Muscle layer of duodenum (tissue), 2 donors: ENCODE data around the gene MANBA.
A peak's percentile ranks its signal among the peaks of the same experiment; 100 is the strongest.
"Not testable (repeated sequence)": the region's sequence is repeated elsewhere in the genome, so short reads cannot be mapped to it uniquely, and the experiment has no call there.

ENCODE experiments used
- H3K27ac ChIP-seq: one replicate; pipeline ENCODE4 v1.7.0; 2013; ENCODE audit warnings: mild to moderate bottlenecking, low read length
- H3K27me3 ChIP-seq: one replicate; pipeline ENCODE4 v1.7.0; 2013; ENCODE audit warnings: low read depth, mild to moderate bottlenecking, control low read depth, low read length
- H3K36me3 ChIP-seq, 2 donors: one replicate each; pipeline ENCODE4 v1.7.0; 2013; ENCODE audit warnings: low read length in 2 of 2, control low read depth in 1 of 2, mild to moderate bottlenecking in 1 of 2; ENCODE audit not compliant: insufficient read depth in 2 of 2, control insufficient read depth in 1 of 2
- H3K4me1 ChIP-seq, 2 donors: one replicate each; pipeline ENCODE4 v1.7.0; 2013; ENCODE audit warnings: low read length in 2 of 2, mild to moderate bottlenecking in 2 of 2, control low read depth in 1 of 2, moderate library complexity in 1 of 2; ENCODE audit not compliant: insufficient read depth in 2 of 2, control insufficient read depth in 1 of 2
- H3K4me3 ChIP-seq, 2 donors: one replicate each; pipeline ENCODE4 v1.7.0; 2013; ENCODE audit warnings: low read length in 2 of 2, low read depth in 1 of 2, mild to moderate bottlenecking in 1 of 2
- H3K9me3 ChIP-seq, 2 donors: one replicate each; pipeline ENCODE4 v1.7.0; 2013; ENCODE audit warnings: low read length in 2 of 2, control low read depth in 1 of 2, mild to moderate bottlenecking in 1 of 2; ENCODE audit not compliant: control insufficient read depth in 1 of 2
- donor health status: healthy.

MANBA gene

GRCh38 chr4:102632241-102633065, 128.3 kb downstream of the MANBA start:
- Histone ChIP-seq H3K27me3 (no peaks in the 10 kb centered on the region), H3K36me3 (peaks cover 13 to 27% of the 10 kb centered on the region in 2 donors), H3K4me3 (no peak overlapping the region), H3K27ac (no peak overlapping the region), H3K4me1 (no peaks in the 10 kb centered on the region), H3K9me3 (no peaks in the 10 kb centered on the region)

GRCh38 chr4:102631616-102632015, 129.2 kb downstream of the MANBA start:
- Histone ChIP-seq H3K36me3 (peaks cover 13 to 23% of the 10 kb centered on the region in 2 donors), H3K27ac (no peak overlapping the region)

DNA sequence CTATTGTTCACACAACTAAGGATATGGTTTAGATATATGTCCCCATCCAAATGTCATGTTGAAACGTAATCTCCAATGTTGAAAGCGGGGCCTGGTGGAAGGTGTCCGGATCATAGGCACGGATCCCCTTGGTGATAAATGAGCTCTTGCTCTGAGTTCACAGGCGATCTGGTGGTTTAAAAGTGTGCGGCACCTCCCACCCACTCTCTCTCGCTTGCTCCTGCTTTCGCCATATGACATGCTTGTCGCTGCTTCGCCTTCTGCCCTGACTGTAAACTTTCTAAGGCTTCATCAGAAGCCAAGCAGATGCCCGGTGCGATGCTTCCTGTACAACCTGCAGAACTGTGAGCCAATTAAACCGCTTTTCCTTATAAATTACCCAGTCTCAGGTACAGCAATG, 131.1 kb downstream of the MANBA start:
- H3K36me3 ChIP-seq: peaks cover 2 to 14% of the 10 kb centered on the region in 2 donors
- H3K27ac ChIP-seq: no peak overlapping the region
- no peaks in the 10 kb centered on the region for H3K27me3 ChIP-seq
- no peak overlapping the region for H3K4me3 ChIP-seq
- H3K4me1 ChIP-seq: no peaks in the 10 kb centered on the region
- no peaks in the 10 kb centered on the region for H3K9me3 ChIP-seq

More at GRCh38 chr4:102631616-102632015, 129.2 kb downstream of the MANBA start:
- Histone ChIP-seq H3K9me3 (no peaks in the 10 kb centered on the region), H3K4me1 (no peaks in the 10 kb centered on the region), H3K4me3 (no peak overlapping the region), H3K27me3 (no peaks in the 10 kb centered on the region)

- H3K27ac ChIP-seq: no peak overlapping the region
- no peaks in the 10 kb centered on the region for H3K4me1 ChIP-seq
- no peaks in the 10 kb centered on the region for H3K9me3 ChIP-seq
- peaks cover 0 to 6% of the 10 kb centered on the region in 2 donors for H3K36me3 ChIP-seq
- no peaks in the 10 kb centered on the region for H3K27me3 ChIP-seq
- H3K4me3 ChIP-seq: no peak overlapping the region
Measured at GRCh38 chr4:102627831-102628523, 132.8 kb downstream of the MANBA start.

DNA sequence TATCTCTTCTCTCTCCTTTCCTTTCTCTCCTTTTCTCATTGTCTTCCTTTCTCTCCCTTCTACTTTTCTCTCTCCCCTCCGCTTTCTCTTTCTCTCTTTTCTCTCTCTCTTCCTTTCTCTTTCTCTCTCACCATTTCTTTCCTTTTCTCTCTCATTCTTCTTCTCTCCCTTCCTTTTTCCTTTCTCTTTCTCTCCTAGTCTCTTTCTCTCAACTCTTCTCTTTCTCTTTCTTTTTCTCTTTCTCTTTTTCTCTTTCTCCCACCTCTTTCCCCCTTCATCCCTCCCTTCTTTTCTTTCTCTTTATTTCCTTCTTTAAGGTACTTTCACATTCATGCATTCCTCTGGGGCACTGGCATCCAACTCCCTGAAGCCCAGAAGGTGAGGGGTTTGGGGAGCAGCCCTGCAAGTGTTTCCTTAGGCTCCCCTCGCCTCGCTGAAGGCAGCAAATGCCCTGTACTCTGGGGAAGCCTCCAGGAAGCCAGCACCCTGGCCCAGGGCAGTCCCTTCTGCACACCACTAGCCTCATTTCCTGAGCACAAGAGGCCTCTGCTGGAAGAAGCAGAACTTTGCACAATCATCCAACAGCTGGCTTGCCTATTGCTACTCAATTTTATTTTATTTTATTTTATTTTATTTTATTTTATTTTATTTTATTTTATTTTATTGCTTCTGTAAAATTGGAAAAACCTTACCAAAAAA, 135.4 kb downstream of the MANBA start:
- Histone ChIP-seq H3K27me3 (no peaks in the 10 kb centered on the region), H3K9me3 (no peaks in the 10 kb centered on the region), H3K36me3 (no peaks in the 10 kb centered on the region), H3K4me1 (peaks cover 0 to 6% of the 10 kb centered on the region in 2 donors), H3K4me3 (no peak overlapping the region), H3K27ac (no peak overlapping the region)

DNA sequence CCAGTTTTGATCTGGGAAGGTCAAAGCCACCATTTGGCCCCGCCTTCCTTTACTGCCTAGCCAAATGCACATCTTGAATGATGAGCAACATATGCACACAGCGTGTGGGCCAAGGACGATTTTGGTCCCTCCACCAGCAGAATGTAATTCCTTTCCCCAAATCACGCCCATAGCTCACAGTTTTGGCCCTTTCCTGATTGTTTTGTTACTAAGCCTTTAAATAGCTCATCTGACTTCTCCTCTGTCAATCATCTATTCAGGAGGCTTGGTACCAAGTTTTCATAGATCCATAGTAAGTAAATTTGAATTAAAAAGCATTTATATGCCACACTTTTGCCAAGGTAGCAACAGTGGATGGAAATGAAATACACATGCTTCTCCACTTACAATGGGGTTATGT, 136.3 kb downstream of the MANBA start:
- Histone ChIP-seq H3K4me3 (no peak overlapping the region), H3K27ac (no peak overlapping the region), H3K27me3 (no peaks in the 10 kb centered on the region), H3K4me1 (peaks cover 0 to 8% of the 10 kb centered on the region in 2 donors), H3K9me3 (no peaks in the 10 kb centered on the region), H3K36me3 (no peaks in the 10 kb centered on the region)

DNA sequence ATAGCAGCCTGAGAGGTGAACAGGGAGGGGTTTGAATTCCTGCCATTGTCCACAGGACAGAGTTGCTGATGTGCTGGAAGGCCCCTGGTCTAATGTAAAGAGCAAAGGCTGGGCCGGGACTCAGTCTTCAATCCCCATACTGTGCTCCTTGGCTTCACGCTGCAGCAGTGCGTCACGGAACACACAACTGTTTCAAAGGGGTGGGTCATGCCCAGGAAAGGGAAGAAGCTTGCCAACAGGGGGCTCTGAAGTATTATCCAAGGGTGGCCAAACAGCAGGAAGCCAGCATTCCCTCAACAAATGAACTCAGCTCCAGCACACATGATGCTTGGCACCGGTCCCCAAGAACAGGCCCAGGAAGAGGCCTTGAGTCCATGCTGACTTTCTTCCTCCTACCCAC, 137.1 kb downstream of the MANBA start:
- H3K9me3 ChIP-seq: no peaks in the 10 kb centered on the region
- H3K27me3 ChIP-seq: no peaks in the 10 kb centered on the region
- H3K4me3 ChIP-seq: no peak overlapping the region
- peaks cover 0 to 8% of the 10 kb centered on the region in 2 donors for H3K4me1 ChIP-seq
- no peaks in the 10 kb centered on the region for H3K36me3 ChIP-seq
- H3K27ac ChIP-seq: no peak overlapping the region

GRCh38 chr4:102620697-102621497, 139.9 kb downstream of the MANBA start:
- Histone ChIP-seq H3K27ac (peak overlapping the region; percentile 11), H3K36me3 (peaks cover 10 to 13% of the 10 kb centered on the region in 2 donors), H3K4me1 (peaks cover 0 to 8% of the 10 kb centered on the region in 2 donors), H3K4me3 (no peak overlapping the region), H3K27me3 (no peaks in the 10 kb centered on the region), H3K9me3 (no peaks in the 10 kb centered on the region)

DNA sequence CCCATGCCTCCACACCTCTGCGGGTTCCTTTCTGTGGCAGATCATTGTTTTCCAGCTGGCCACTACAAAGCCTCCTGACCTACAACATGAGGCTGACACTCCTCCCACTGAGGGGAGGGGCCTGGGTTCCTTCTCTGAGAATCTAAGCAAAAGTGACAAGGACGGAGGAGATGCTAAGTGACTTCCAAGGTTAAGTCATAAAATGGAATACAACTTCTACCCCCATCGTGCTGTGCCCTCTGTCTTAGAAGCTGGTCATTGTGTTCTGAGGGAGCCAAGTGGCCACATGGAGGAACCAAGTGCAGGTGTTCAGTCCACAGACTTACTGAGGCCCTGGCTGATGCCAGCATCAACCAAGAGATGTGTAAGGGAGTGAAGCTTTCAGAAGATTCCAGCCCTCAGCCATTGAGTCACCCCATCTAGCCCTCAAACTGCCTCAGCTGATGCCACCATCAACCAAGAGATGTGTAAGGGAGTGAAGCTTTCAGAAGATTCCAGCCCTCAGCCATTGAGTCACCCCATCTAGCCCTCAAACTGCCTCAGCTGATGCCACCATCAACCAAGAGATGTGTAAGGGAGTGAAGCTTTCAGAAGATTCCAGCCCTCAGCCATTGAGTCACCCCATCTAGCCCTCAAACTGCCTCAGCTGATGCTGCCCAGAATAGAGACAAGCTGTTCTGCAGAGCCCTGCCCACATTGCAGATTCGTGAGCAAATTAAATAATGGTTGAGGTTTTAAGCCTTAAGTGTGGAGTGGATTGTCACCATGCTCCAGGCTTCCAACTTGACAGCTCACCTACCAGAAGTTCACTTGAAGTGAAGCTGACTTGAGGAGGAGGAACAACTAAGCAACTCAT, 140.8 kb downstream of the MANBA start:
- not testable (repeated sequence) for H3K4me3 ChIP-seq, H3K27me3 ChIP-seq, H3K9me3 ChIP-seq, H3K4me1 ChIP-seq
- Histone ChIP-seq H3K27ac (peak overlapping the region; percentile 11), H3K36me3 (peaks cover 13 to 22% of the 10 kb centered on the region in 2 donors)

GRCh38 chr4:102619021-102619420, 141.7 kb downstream of the MANBA start:
- H3K4me1 ChIP-seq, H3K4me3 ChIP-seq, H3K27me3 ChIP-seq, H3K9me3 ChIP-seq, H3K27ac ChIP-seq: not testable (repeated sequence)
- peaks cover 23 to 30% of the 10 kb centered on the region in 2 donors for H3K36me3 ChIP-seq
